Endodermal cell (in vitro differentiated cells): ENCODE results near the gene SGPL1. TPM values are rescaled to one million over a fixed set of nuclear protein-coding genes. Genes with fewer than 3 reads are reported as not detected.

Experiments
- DNase-seq: peaks from one replicate; pipeline ENCODE4 v3.0.0-alpha.2; 2017
- H3K27ac ChIP-seq: 2 replicates; pipeline ENCODE4 v1.5.1; 2013; ENCODE audit warnings: mild to moderate bottlenecking, low read depth, low read length, moderate library complexity
- H3K27me3 ChIP-seq: 2 replicates; pipeline ENCODE4 v1.6.1; 2013; ENCODE audit warnings: mild to moderate bottlenecking, low read length, moderate library complexity; ENCODE audit not compliant: insufficient read depth, control insufficient read depth, poor library complexity, severe bottlenecking
- H3K36me3 ChIP-seq: 2 replicates; pipeline ENCODE4 v1.7.0; 2013; ENCODE audit warnings: mild to moderate bottlenecking, low read length, moderate library complexity; ENCODE audit not compliant: control insufficient read depth, insufficient read depth
- H3K4me1 ChIP-seq: one replicate; pipeline ENCODE4 v1.7.0; 2013; ENCODE audit warnings: low read length; ENCODE audit not compliant: control insufficient read depth, insufficient read depth
- H3K4me3 ChIP-seq: 2 replicates; pipeline ENCODE4 v1.5.1; 2013; ENCODE audit warnings: mild to moderate bottlenecking, low read length, moderate library complexity
- H3K9ac ChIP-seq: 2 replicates; pipeline ENCODE4 v1.6.1; 2013; ENCODE audit warnings: mild to moderate bottlenecking, low read length, moderate library complexity; ENCODE audit not compliant: poor library complexity, severe bottlenecking; ENCODE audit errors: extremely low read depth
- H3K9me3 ChIP-seq: 2 replicates; pipeline ENCODE4 v1.6.1; 2013; ENCODE audit warnings: mild to moderate bottlenecking, low read length, moderate library complexity; ENCODE audit not compliant: control insufficient read depth
- H3K27ac Mint-ChIP-seq: 2 replicates; pipeline ENCODE4 v1.8.0; 2020; ENCODE audit warnings: mixed read lengths
- H3K27me3 Mint-ChIP-seq: 2 replicates; pipeline ENCODE4 v1.8.0; 2021; ENCODE audit warnings: mild to moderate bottlenecking, mixed read lengths; ENCODE audit not compliant: insufficient read depth
- H3K36me3 Mint-ChIP-seq: 2 replicates; pipeline ENCODE4 v1.8.0; 2020; ENCODE audit warnings: low read depth, mixed read lengths
- H3K4me1 Mint-ChIP-seq: 2 replicates; pipeline ENCODE4 v1.8.0; 2020; ENCODE audit warnings: mixed read lengths
- H3K4me3 Mint-ChIP-seq: 2 replicates; pipeline ENCODE4 v1.8.0; 2020; ENCODE audit warnings: mild to moderate bottlenecking, moderate library complexity, mixed read lengths
- H3K9me3 Mint-ChIP-seq: 2 replicates; pipeline ENCODE4 v1.8.0; 2020; ENCODE audit warnings: mild to moderate bottlenecking, mixed read lengths
- WGBS, 2 experiments: methylation state at CpG; one replicate each; pipeline versions ENCODE4 v1.1.5 to v1.1.7; 2013; ENCODE audit warnings: missing lambda C conversion rate in 2 of 2, mixed read lengths in 1 of 2; ENCODE audit not compliant: insufficient coverage in 1 of 2, insufficient read length in 1 of 2; 5-methylcytosine and 5-hydroxymethylcytosine counted together
- total RNA-seq, 2 donors: library from RNA; stranded (reverse); fragmentation: NEBNext Ultra II Directional in 1 of 2; extraction: Animal tissue kit (Norgen Biotek cat#: 25700) in 1 of 2; gene quantifications; 2 replicates in 1 of 2; 3 replicates in 1 of 2; pipeline ENCODE4 v1.2.1, GENCODE V29; 2021
- TF ChIP-seq, protein P1 (sequence below): fragments of 200-600 bp; sonication (generic); conservative IDR thresholded peaks from 2 replicates; pipeline ENCODE4 v1.5.0; 2021; ENCODE audit warnings: antibody characterized with exemption, mild to moderate bottlenecking

SGPL1 gene
- total RNA-seq, 2 donors from 2014 or later: 95.4 to 103 TPM

DNA sequence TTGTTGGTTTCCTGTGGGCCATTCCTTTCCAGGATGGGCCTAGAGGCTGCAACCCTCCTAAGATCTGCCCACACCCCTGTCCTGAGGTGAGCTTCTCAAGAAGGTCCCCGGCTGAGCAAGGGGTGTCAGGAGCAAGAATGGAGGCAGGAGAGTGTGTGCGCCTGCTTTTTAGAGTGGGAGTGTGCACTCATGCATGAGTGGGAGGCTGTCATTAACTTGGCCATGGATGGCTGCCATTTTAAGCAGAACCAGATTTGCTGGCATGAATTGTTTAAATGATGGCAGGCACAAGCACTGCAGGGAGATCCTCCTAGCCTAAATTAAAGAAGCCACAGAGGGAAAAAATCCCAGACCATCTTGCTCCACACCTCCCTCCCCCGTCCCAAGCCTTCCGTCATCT lies 2.9 kb upstream of the SGPL1 start:
- Mint-ChIP-seq H3K36me3 (peaks cover 5% of the 10 kb centered on the region), H3K9me3 (no peaks in the 10 kb centered on the region), H3K4me3 (no peak overlapping the region), H3K27ac (no peak overlapping the region), H3K4me1 (peaks cover 20% of the 10 kb centered on the region), H3K27me3 (no peaks in the 10 kb centered on the region)
- Histone ChIP-seq H3K27me3 (no peaks in the 10 kb centered on the region), H3K4me1 (peaks cover 4% of the 10 kb centered on the region), H3K27ac (no peak overlapping the region), H3K36me3 (peaks cover 5% of the 10 kb centered on the region), H3K9me3 (no peaks in the 10 kb centered on the region), H3K4me3 (no peak overlapping the region), H3K9ac (no peak overlapping the region)
- TF ChIP-seq, protein P1, sequence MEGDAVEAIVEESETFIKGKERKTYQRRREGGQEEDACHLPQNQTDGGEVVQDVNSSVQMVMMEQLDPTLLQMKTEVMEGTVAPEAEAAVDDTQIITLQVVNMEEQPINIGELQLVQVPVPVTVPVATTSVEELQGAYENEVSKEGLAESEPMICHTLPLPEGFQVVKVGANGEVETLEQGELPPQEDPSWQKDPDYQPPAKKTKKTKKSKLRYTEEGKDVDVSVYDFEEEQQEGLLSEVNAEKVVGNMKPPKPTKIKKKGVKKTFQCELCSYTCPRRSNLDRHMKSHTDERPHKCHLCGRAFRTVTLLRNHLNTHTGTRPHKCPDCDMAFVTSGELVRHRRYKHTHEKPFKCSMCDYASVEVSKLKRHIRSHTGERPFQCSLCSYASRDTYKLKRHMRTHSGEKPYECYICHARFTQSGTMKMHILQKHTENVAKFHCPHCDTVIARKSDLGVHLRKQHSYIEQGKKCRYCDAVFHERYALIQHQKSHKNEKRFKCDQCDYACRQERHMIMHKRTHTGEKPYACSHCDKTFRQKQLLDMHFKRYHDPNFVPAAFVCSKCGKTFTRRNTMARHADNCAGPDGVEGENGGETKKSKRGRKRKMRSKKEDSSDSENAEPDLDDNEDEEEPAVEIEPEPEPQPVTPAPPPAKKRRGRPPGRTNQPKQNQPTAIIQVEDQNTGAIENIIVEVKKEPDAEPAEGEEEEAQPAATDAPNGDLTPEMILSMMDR: no peak
- no peak for DNase-seq
- WGBS, 2 experiments: 78 to 92% methylated on average over 1 to 4 of the region's 4 CpGs

DNA sequence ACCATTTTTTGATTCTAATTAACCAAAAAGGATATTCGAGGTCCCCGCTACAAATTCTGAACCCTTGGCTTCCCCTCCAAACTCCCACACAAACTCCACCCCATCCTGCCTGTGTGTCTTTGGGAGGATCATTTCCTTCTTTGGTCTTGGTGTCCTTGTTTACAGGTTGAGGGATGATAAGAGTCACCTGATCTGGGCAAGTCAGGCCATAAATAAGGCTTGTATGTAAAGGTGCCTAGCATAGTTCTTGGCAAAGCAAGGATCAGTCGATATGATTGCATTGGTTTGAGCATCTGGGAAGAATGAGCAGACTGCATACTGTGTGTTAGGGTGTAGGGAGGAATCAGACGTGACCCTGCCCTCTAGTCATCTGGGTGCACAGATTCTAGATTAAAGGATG lies 1.6 kb upstream of the SGPL1 start:
- Histone ChIP-seq H3K9me3 (no peaks in the 10 kb centered on the region), H3K27ac (no peak overlapping the region), H3K9ac (no peak overlapping the region), H3K36me3 (peaks cover 18% of the 10 kb centered on the region), H3K27me3 (no peaks in the 10 kb centered on the region), H3K4me3 (no peak overlapping the region), H3K4me1 (peaks cover 4% of the 10 kb centered on the region)
- Mint-ChIP-seq H3K9me3 (no peaks in the 10 kb centered on the region), H3K4me1 (peaks cover 24% of the 10 kb centered on the region), H3K4me3 (no peak overlapping the region), H3K27ac (no peak overlapping the region), H3K36me3 (peaks cover 14% of the 10 kb centered on the region), H3K27me3 (no peaks in the 10 kb centered on the region)
- TF ChIP-seq, protein P1: no peak
- 93 to 99% methylated on average over 4 of the region's 4 CpGs for WGBS, 2 experiments
- no peak for DNase-seq

DNA sequence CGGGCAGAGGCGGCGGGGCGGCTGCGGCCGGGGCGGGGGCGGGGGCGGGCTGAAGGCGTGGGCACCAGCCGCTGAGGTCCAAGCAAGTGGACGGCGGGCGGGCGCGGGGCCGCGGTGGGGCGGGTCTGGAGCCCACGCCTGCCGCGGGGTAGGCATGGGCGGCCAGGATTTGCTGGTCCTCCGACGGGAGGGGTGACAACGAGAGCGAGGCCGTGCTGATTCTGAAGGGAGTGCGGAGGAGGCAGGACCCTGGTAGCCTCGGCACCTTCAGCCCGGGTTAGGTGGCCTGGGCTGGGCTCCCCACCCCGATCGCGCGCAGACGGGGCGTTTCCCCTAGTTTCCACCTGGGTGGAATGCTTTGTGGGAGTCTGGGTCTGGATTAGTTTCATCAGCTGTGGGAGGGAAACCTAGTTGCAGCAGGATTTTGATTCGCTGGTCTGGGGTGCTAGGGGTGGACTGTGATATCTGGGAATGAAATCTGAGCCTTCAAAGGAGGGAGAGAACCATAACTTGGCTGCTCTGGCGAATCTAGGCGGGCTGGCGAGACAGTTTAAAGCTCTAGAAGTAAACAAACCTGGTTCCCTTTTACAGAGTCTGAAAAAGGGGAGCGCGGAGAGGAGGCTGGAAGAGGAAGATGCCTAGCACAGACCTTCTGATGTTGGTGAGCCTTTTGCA lies 609 bp downstream of the SGPL1 start:
- peak overlapping the region; percentile 94 for H3K4me3 ChIP-seq
- 0 to 1% methylated on average over 10 to 43 of the region's 43 CpGs for WGBS, 2 experiments
- H3K27me3 ChIP-seq: no peaks in the 10 kb centered on the region
- Mint-ChIP-seq H3K27me3 (no peaks in the 10 kb centered on the region), H3K36me3 (peaks cover 26% of the 10 kb centered on the region), H3K27ac (peak overlapping the region; percentile 94), H3K4me3 (peak overlapping the region; percentile 92), H3K4me1 (peaks cover 17% of the 10 kb centered on the region), H3K9me3 (no peaks in the 10 kb centered on the region)
- H3K4me1 ChIP-seq: no peaks in the 10 kb centered on the region
- H3K9ac ChIP-seq: peak overlapping the region; percentile 55
- DNase-seq: peak; percentile 90
- H3K27ac ChIP-seq: peak overlapping the region; percentile 87
- H3K36me3 ChIP-seq: peaks cover 39% of the 10 kb centered on the region
- TF ChIP-seq, protein P1: no peak
- H3K9me3 ChIP-seq: no peaks in the 10 kb centered on the region
